ENCODE measurements around the gene UTS2R. TPM values are rescaled to one million over a fixed set of nuclear protein-coding genes. Genes with fewer than 3 reads are reported as not detected.

The UTS2R gene
- total RNA-seq, 6 donors from 2014 or later: 0.39 TPM; not detected in 5

DNA sequence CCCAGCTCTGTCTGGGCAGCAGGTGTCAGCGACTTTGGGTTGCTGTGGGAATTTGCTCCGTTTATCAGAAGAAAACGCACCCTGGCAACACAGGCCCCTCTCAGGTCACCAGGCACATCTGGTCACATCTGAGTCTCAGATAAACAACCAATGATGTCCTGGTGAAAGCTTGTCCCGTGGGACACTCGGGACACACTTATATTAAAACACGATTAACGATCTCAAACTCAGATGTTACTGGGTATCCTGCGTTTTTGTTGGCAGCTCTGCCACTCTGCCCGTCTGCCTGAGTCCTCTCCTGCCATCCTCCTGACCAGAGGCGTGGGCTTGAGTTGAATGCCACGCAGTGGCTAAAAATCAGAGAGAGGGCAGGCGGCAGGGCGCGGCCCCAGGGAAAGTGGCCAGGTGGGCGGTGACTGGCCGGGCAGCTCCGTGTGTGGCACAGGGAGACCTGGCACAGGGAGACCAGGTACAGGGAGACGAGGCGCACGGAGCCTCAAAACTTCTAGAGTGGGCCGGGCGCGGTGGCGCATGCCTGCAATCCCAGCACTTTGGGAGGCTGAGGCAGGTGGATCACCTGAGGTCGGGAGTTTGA, 40.1 kb upstream of the UTS2R start:
- ATAC-seq (ENCODE audit: low FRiP score in 2 of 2): no peak
- no peaks in the 10 kb centered on the region for H3K36me3 ChIP-seq
- 94 to 95% methylated on average over 18 to 25 of the region's 25 CpGs for WGBS, 2 donors
- H3K27me3 ChIP-seq: no peaks in the 10 kb centered on the region
- peak in 1 of 2 donors; percentile 83 for DNase-seq
- H3K27ac ChIP-seq: no peak overlapping the region
- H3K4me3 ChIP-seq: no peak overlapping the region
- no peaks in the 10 kb centered on the region for H3K9me3 ChIP-seq
- TF ChIP-seq, protein P1, sequence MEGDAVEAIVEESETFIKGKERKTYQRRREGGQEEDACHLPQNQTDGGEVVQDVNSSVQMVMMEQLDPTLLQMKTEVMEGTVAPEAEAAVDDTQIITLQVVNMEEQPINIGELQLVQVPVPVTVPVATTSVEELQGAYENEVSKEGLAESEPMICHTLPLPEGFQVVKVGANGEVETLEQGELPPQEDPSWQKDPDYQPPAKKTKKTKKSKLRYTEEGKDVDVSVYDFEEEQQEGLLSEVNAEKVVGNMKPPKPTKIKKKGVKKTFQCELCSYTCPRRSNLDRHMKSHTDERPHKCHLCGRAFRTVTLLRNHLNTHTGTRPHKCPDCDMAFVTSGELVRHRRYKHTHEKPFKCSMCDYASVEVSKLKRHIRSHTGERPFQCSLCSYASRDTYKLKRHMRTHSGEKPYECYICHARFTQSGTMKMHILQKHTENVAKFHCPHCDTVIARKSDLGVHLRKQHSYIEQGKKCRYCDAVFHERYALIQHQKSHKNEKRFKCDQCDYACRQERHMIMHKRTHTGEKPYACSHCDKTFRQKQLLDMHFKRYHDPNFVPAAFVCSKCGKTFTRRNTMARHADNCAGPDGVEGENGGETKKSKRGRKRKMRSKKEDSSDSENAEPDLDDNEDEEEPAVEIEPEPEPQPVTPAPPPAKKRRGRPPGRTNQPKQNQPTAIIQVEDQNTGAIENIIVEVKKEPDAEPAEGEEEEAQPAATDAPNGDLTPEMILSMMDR (IDR thresholded peaks at IDR 0.05): no peak
- TF ChIP-seq POLR2AphosphoS5 (IDR thresholded peaks at IDR 0.05) (no peak), EP300 (IDR thresholded peaks at IDR 0.05) (no peak), POLR2A (IDR thresholded peaks at IDR 0.05) (no peak)
- H3K4me1 ChIP-seq: peaks cover 34 to 51% (median 42%) of the 10 kb centered on the region in 4 donors

DNA sequence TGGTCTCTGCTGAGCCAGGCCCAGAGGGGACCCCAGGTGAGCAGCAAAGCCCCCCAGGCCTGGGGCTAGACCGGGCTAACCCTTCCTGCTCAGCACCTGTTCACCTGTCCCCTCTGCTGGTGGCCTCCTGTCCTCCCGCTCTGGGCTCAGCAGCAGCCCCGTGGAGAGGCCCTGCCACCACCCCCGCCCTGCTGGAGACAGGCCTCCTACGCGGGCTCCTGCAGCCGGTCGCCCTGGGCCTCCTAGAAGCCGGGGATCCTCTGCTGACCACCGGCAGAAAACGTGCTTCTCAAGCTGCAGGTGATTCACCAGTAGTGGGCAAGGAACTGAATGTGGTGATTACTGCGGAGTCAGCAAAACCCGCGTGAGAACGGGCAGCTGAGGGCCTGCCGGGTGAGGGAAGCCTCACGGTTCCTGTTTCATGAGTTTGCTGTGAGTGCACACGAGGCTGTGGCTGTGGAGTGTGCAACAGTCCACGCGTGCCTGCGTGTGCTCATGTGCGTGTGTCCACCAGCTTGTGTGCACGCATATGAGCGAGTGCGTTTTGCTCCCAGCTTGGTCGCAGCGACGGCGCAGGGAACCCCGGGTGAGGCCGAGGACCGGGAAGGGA, 38.8 kb upstream of the UTS2R start:
- ATAC-seq (ENCODE audit: low FRiP score in 2 of 2) (peak; percentile 6 to 68), DNase-seq (peak; percentile 77 to 83)
- H3K36me3 ChIP-seq: no peaks in the 10 kb centered on the region
- peak overlapping the region; percentile 44 to 78 (median 70) for H3K4me3 ChIP-seq
- TF ChIP-seq POLR2A (IDR thresholded peaks at IDR 0.05) (no peak), POLR2AphosphoS5 (IDR thresholded peaks at IDR 0.05) (peak in 1 of 2 donors; percentile 32), EP300 (IDR thresholded peaks at IDR 0.05) (peak in 1 of 4 donors; percentile 32)
- TF ChIP-seq, protein P1 (IDR thresholded peaks at IDR 0.05): peak in 1 of 6 experiments; percentile 16
- WGBS, 2 donors: 5 to 21% methylated on average over 15 to 25 of the region's 32 CpGs
- H3K27me3 ChIP-seq: no peaks in the 10 kb centered on the region
- H3K9me3 ChIP-seq: no peaks in the 10 kb centered on the region
- H3K4me1 ChIP-seq: peaks cover 34 to 51% (median 42%) of the 10 kb centered on the region in 4 donors
- H3K27ac ChIP-seq: peak overlapping the region; percentile 78 to 88 (median 83)

DNA sequence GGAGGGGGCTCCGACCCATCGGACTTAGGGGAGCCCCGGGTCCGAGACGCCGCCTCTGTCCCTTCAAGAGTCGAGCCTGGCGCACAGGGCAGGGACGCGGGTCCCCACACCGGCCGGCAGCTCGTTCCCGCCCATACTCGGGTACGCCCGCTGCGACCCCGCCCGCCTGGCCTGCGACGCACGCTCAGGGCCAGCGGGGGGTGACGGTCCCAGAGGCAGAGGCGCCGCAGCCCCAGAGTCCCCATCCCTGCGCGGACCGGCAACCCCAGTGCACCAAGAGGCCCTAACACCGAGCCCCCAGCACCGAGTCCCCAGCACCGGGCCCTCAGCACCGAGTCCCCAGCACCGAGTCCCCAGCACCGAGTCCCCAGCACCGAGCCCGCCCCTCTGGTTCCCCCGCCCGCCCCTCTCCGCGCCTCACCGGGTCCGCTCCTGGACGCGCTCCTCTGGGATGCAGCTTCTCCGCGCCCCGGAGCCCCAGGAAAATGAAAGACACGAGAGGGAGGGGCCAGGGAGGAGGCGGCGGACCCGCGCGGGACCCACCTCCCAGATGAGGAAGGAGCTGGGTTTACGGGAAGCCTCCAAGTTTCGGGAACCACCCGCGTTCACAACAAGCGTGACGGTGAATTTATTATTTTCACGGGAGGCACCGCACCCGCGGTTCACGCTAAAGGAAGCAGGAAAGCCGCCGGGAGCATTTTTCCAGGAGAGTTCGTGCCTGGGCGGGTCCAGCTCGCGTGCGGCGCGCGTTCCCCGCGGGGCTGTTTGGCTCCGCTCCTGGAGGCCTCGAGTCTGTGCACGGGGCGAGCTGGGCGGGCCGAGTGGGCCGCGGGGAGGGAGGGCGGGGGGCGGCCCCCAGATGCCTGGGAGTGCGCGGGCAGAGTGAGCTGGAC, 38.0 kb upstream of the UTS2R start, which contains the start of gene SECTM1:
SECTM1 (minus strand) TSS at position 488 of the 893 bp plus-strand sequence. CDS start 6,526 bp downstream, outside the sequence.
- 0 to 1% methylated on average over 31 to 49 of the region's 90 CpGs for WGBS, 2 donors
- peaks cover 34 to 55% (median 42%) of the 10 kb centered on the region in 4 donors for H3K4me1 ChIP-seq

DNA sequence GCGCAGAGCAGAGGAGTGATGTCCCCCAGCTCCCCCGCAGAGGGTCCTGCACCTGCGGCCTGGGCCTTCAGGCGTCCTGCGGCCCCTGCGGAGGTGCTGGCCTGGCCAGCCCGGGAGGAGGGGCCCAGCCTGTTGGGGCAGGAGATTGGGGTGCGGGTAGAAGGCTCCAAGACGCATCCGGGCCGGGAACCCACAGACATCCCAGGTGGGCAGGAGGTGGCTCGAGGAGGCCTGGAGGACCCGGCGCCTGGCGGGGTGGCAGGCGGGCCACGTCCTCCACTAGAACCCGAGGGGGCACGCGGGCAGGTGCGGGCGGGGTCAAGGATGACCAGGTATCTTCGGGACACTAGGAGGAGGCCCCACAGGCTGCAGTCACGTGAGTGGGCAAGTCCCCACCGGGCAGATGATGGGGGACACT, 37.4 kb upstream of the UTS2R start:
- no peak for TF ChIP-seq EP300 (IDR thresholded peaks at IDR 0.05)
- TF ChIP-seq, protein P1 (IDR thresholded peaks at IDR 0.05): no peak
- no peak for TF ChIP-seq POLR2AphosphoS5 (IDR thresholded peaks at IDR 0.05)
- TF ChIP-seq POLR2A (IDR thresholded peaks at IDR 0.05): no peak
- H3K4me3 ChIP-seq: peak overlapping the region; percentile 44 to 78 (median 70)
- peak in 1 of 2 donors; percentile 86 for DNase-seq
- ATAC-seq (ENCODE audit: low FRiP score in 2 of 2): no peak
- peak overlapping the region; percentile 78 to 88 (median 83) for H3K27ac ChIP-seq
- no peaks in the 10 kb centered on the region for H3K36me3 ChIP-seq
- H3K4me1 ChIP-seq: peaks cover 34 to 61% (median 47%) of the 10 kb centered on the region in 4 donors
- WGBS, 2 donors: 61 to 79% methylated on average over 18 to 25 of the region's 25 CpGs
- no peaks in the 10 kb centered on the region for H3K9me3 ChIP-seq
- no peaks in the 10 kb centered on the region for H3K27me3 ChIP-seq

More for the DNA sequence above, 38.0 kb upstream of the UTS2R start, which contains the start of gene SECTM1:
- peak within 1 kb of the TSS; percentile 44 to 78 (median 70) for H3K4me3 ChIP-seq
- peak; percentile 7 to 68 for ATAC-seq (ENCODE audit: low FRiP score in 2 of 2)
- peak; percentile 76 to 92 for DNase-seq
- H3K27me3 ChIP-seq: no peaks in the 10 kb centered on the region
- no peaks in the 10 kb centered on the region for H3K36me3 ChIP-seq
- TF ChIP-seq EP300 (IDR thresholded peaks at IDR 0.05) (peak in 1 of 4 donors; percentile 44), POLR2A (IDR thresholded peaks at IDR 0.05) (peak in 1 of 4 donors; percentile 30), POLR2AphosphoS5 (IDR thresholded peaks at IDR 0.05) (peak; percentile 29 to 39)
- TF ChIP-seq, protein P1 (IDR thresholded peaks at IDR 0.05): no peak
- H3K9me3 ChIP-seq: no peaks in the 10 kb centered on the region
- peak within 1 kb of the TSS; percentile 78 to 88 (median 83) for H3K27ac ChIP-seq

Data from upper lobe of left lung (tissue), 6 donors.